HG03565 (cell line): ENCODE results near the gene ATP1A2.
"Not testable (repeated sequence)": the region's sequence is repeated elsewhere in the genome, so short reads cannot be mapped to it uniquely, and the experiment has no call there.

Experiments
- ATAC-seq: cut with Tn5 transposase; IDR thresholded peaks from one replicate; pipeline ENCODE4 v1.9.1; 2021; ENCODE audit warnings: mild to moderate bottlenecking, moderate library complexity; ENCODE audit not compliant: unreplicated experiment

Gene ATP1A2

DNA sequence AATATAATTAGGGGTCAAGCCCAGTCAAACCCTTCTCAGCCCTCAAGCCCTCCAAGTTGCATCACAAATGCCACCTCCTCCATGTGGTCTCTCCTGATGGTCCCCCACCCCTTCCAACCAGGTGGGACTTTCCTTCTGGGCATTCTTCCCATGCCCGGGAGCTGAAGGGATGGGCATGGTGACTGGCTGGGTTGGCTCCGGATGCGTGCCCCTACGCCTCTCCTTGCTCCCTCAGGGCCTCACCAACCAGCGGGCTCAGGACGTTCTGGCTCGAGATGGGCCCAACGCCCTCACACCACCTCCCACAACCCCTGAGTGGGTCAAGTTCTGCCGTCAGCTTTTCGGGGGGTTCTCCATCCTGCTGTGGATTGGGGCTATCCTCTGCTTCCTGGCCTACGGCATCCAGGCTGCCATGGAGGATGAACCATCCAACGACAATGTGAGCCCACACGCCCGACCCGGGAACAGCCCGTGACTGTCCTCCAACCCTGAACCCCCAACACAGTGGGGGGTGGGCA, 7.5 kb downstream of the ATP1A2 start:
- ATAC-seq, result no peak

DNA sequence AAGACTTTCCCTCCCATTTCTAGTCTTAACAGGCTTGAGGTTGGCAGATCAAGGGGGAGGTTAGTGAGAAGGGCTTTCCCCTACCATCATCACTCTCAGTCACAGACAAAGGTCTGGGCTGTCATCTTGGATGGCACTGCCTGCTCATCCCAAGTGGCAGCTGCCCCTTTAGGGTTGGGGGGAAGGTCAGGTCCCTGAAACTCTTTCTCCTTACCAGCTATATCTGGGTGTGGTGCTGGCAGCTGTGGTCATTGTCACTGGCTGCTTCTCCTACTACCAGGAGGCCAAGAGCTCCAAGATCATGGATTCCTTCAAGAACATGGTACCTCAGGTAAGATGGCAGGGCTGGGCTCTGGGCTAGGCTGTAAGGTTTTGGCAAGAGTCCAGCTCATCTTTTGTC, 8.2 kb downstream of the ATP1A2 start:
- no peak for ATAC-seq

DNA sequence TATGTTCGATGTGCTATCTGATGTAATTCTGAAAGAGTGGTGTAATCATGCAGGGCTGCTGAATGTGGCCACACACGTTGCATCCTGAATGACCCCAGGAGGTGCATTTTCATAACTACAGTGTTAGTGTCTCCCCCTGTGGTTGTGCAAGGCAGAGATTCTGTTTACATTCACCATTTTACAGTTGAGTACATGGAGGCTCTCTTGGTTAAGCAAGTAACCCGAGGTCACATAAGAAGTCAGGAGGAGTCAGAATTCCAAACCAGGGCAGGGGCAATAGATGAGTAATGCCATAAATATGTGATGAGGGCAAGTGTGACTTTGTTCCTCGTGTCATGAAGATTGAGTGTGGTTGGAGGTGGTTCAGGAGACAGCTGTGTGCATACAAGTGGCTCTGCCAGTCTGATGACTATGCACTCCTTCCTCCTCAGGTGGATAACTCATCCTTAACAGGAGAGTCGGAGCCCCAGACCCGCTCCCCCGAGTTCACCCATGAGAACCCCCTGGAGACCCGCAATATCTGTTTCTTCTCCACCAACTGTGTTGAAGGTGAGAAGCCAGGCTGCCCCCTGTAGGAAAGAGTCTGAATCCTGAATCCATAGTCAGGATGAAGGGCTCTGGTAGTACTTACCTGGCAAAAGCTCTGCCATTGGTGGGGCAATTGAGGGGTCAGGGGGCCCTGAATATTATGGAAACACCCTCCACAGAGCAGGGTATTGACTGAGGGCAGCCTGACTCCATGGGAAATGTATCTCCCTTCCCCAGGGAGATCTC, 9.3 kb downstream of the ATP1A2 start:
- no peak for ATAC-seq

DNA sequence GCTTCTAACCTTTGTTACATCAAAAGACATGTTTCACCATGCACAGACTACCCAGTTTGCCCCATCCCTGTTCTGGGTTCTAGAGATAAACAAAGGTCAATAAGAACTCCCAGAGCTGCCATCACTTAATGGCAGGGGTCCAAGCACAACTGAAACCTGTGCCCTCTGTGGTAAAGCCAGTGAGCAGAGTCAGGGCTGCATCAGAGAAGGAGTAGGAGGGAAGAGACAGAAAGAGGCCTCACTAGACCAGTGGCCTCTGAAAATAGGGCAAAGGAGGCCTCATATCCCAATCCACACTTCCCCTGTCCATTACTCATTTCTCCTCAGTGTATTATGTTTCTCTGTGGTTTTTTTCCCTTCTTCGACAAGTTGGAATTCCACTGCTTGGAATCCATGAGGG, 10.2 kb downstream of the ATP1A2 start:
- no peak for ATAC-seq

DNA sequence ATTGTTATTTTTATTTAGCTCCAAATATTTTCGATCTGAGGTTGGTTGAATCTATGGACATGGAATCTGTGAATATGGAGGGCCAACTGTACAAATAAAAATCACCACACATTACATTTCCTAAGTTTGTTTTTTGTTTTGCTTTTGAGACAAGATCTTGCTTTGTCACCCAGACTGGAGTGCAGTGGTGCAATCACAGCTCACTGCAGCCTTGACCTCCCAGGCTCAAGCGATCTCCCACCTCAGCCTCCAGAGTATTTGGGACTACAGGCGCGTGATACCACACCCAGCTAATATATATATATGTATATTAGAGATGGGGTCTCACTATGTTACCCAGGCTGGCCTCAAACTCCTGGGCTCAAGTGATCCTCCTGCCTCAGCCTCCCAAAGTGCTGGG, 10.8 kb downstream of the ATP1A2 start:
- not testable (repeated sequence) for ATAC-seq

DNA sequence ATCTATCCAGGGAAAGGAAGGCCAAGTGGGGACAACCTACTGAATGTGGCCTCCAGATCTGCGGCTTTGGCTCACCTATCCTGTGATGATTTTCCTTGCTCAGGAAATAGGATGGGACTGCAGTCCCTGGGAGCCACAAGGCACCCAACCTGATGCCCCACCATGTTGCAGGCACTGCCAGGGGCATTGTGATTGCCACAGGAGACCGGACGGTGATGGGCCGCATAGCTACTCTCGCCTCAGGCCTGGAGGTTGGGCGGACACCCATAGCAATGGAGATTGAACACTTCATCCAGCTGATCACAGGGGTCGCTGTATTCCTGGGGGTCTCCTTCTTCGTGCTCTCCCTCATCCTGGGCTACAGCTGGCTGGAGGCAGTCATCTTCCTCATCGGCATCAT, 11.8 kb downstream of the ATP1A2 start:
- ATAC-seq, result no peak

DNA sequence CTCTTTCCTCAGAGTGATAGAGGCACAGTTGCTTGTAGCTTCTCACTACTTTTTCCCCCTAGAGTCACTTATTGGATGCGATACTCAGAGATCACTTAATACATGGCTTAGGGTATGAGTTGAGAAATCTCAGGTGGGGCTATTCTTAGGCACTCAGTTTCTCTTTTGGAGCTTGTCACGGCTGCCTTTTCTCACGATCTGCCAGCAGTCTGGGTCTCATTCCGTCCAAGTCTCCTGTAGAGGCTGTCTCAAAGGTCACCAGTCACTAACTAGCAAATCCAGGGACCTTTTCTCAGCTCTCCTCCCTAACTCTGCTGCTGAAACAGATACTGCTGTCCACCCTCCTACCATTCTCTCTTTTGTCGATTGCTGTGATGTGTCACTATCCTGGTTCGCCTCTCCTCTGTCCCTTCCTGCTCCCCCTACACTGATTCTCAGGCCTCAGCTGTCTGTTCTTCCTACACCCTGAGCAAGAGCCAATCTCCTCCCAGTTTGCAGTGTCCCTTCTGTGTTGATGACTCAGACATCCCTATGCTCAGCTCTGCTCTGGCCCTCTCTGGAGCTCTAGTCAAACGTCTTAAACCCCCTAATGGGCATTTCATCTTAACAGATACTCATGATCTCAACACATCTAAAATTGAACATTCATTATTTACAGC, 12.4 kb downstream of the ATP1A2 start:
- no peak for ATAC-seq

DNA sequence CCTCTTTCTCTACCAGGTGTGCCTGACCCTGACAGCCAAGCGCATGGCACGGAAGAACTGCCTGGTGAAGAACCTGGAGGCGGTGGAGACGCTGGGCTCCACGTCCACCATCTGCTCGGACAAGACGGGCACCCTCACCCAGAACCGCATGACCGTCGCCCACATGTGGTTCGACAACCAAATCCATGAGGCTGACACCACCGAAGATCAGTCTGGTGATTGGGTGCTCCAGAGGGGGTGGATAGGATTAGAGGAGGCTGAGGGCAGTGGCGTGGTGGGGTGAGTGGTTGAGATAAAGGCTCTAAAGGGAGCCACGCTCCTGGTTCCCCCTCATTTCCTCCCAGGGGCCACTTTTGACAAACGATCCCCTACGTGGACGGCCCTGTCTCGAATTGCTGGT, 13.1 kb downstream of the ATP1A2 start:
- ATAC-seq, result no peak

DNA sequence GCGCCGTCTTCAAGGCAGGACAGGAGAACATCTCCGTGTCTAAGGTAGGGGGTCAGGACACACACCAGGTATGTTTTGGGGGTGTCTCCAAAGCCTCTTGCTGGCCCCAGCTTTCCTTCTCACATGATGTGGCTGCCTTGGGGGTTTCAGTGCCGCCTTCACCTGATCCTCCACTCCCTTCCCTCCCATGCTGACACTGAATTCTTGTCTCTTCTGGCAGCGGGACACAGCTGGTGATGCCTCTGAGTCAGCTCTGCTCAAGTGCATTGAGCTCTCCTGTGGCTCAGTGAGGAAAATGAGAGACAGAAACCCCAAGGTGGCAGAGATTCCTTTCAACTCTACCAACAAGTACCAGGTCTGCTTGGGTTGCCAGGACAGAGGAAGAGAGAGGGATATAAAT, 13.5 kb downstream of the ATP1A2 start:
- ATAC-seq, result no peak

DNA sequence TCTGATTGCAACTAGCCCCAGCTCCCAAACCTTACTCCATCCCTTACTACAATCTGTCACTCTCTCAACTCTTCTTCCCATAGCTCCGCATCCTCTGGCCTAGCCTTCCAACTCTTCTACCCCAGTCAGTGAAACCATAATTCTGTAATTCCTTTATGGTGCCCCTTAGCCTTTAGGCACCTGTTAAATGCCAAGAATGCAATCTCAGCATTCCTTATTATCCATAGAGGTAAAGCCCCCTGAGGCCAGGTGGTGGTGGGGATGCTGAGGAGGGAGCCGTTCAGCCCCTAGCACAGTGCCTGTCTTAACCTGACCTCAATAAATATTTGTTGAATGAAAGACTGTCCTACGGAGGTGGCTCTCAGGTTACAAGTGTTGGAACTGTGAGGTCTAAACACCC, 14.0 kb downstream of the ATP1A2 start:
- no peak for ATAC-seq

DNA sequence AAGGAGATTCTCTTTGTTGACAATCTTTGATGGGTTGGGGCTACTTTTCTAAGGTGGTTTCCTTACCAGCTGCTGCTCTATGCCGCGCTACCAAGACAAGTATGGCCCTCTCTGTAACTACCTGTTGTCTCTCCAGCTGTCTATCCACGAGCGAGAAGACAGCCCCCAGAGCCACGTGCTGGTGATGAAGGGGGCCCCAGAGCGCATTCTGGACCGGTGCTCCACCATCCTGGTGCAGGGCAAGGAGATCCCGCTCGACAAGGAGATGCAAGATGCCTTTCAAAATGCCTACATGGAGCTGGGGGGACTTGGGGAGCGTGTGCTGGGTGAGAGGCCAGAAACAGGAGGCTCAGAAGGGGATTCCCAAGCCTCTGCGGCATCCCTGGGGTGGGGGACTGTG, 14.4 kb downstream of the ATP1A2 start:
- ATAC-seq, result no peak

DNA sequence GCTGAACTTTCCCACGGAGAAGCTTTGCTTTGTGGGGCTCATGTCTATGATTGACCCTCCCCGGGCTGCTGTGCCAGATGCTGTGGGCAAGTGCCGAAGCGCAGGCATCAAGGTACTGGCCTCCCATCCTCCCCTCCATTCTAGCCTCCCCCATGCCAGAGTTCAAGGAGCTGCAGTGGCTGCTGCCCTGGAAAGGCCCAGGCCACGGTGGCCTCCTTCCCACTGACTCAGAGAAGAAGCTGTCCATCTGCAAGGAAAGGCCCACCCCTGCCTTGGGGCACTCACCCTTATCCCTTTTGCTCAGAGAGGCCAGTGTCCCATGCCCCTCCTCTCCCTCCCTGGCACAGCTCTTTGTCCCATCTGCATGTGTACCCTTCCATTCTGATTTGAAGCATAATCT, 14.9 kb downstream of the ATP1A2 start:
- no peak for ATAC-seq

DNA sequence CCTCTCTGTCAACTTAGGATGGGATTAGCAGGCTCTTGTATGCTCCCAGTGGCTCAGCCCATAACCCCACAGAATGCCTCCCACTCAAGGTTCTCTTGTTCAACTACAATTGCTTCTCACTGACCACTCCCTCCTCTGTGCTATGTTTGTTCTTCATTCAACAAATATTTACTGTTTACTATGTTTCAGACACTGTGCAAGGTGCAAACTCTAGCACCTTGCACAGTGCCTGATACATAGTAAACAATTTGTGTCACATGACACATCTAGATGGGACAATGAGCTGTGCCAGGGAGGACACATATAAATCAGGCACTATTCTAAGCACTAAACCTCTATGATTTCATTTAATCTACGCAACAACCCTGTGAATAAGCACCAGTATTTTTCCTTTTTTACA, 15.4 kb downstream of the ATP1A2 start:
- no peak for ATAC-seq

DNA sequence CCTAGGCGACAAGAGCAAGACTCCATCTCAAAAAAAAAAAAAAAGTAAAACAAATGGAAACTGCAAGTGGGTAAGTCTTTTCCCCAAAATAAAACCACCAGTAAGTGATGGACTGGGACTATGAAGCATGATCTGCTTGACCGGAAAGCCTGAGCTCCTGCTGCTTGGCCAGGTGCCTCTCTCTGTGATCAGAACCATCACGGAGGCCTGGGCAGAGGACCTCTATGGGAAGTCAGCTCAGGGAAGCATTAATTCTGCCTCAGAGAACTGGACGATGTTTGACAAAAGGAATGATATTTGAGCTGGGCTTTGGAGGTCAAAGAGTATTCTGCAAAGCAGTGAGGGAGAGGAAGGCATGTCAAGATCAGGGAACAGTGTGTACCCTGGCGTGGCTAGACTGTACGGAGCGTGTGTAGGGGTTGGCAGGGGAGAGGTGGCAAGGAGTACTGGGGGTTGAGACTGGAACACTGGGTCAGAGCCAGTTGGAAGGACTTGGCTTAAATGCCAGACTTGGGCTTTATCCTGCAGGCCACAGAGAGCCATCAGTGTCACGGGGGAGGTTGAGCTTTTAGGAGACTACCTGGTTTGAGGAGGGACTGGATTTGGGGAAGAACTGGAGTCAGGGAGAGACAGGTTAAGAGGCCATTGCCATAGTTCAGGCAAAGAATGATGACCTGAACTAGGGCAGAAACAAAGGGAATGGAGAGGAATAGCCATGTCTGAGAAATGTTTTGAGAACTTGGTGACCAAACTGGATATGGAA, 16.4 kb downstream of the ATP1A2 start:
- no peak for ATAC-seq

DNA sequence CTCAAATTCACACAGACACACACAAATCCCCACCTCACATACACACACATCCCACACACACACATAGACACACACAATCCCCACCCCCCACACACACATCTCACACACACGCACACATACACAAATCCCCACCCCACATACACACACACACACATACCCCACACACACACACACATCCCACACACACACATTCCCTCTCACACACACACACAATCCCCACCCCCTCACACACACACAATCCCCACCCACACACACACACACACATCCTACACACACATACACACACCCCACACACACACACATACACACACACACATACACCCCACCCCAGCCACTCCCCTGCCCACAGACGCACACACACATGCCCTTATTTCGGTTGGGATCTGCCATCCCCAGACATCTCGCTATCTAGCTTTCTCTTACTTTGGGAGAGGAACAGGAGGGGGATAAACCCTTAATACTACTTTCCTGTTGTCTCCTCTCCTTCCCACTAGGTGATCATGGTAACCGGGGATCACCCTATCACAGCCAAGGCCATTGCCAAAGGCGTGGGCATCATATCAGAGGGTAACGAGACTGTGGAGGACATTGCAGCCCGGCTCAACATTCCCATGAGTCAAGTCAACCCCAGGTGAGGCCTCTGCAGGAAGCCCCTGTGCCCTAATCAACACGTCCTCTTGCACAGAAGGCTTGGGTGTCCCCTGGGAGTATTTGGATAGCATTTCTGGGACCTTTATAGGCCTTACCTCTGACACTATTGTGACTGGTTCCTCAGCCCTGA, 18.6 kb downstream of the ATP1A2 start:
- ATAC-seq, result no peak

DNA sequence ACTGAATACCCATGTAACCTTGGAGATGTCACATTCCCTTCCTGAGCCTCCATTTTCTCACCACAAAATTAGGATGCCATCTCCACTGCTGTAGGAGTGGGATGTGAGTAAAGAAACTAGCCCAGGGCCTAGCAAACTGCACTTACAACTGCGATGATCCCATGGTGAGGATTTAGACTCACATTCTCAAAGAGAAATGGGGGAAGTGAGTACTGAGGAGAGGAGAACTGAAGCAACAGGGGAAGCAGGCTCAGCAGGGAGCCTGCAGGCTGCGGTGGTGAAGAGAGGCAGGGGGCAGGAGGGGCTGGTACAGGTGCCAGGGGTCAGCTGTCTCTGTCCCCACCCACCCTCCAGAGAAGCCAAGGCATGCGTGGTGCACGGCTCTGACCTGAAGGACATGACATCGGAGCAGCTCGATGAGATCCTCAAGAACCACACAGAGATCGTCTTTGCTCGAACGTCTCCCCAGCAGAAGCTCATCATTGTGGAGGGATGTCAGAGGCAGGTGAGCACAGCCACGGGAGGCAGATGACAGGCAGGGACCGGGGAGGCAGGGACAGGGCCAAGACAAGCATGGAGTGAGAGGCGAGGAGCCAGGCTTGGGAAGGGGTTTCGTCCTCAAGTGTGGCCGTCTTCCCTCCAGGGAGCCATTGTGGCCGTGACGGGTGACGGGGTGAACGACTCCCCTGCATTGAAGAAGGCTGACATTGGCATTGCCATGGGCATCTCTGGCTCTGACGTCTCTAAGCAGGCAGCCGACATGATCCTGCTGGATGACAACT, 19.4 kb downstream of the ATP1A2 start:
- ATAC-seq, result no peak

DNA sequence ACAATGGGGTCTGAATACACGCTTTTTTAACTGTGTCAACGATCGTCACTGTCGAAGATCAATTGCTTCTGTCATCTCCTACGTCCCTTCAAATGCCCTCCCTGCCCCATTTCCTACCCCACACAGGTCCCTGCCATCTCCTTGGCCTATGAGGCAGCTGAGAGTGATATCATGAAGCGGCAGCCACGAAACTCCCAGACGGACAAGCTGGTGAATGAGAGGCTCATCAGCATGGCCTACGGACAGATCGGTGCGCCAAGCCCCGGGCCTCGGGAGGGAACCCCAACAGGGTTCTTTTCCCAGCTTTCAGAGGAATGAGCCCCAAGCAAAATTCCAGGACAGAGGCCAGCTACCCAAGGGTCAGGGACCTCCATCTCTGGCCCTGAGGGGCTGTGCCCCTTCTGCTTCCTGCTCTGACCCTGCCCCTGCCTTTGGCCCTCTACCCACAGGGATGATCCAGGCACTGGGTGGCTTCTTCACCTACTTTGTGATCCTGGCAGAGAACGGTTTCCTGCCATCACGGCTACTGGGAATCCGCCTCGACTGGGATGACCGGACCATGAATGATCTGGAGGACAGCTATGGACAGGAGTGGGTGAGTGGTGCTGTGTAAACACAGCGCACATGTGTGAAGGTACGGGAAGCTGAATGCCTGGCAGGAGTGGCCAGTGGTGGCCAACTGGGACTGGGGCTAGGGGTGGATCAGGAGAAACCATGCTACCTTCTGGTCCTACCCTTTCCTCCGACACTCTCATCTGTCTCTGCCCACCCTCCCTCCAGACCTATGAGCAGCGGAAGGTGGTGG, 20.8 kb downstream of the ATP1A2 start:
- ATAC-seq, result no peak

DNA sequence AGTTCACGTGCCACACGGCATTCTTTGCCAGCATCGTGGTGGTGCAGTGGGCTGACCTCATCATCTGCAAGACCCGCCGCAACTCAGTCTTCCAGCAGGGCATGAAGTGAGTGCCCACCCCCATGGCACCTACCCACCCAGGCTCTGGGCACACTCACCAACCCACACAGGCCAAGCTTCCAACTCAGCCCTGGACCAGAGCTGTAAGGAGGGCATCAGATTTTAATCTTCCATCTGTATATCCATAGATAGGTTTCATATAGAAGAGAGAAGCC, 21.3 kb downstream of the ATP1A2 start:
- ATAC-seq, result no peak

DNA sequence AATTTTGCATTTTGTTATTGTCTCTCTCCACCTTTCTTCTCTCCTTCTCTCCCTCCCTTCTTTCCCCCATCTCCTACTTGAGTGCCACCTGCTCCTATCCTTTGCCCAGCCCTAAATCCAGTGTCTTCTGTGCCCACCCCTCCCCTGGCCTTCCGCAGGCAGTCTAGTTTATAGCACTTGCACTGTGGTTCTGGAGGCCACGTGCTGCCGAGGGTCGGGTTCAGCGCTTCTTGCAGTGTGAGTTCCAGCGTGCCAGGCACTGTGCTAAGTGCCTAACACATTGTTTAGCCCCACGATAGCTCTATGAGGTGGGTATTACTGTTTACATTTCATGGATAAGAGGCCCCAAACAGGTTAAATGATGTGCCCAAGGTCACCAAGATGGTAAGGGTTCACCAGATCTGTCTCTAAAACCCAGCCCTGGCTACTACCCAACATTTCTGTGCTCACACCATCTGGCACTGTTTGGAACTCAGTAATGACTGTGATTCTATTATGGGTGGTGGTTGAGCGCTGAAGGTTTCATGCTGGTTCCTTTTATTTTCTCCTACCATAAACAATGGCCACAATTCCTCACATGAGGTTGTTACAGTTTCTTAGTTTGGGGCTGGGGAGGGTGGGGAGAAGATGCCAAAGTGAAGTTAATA, 21.8 kb downstream of the ATP1A2 start:
- no peak for ATAC-seq
